Naive thymus-derived CD4-positive, alpha-beta T cell (primary cell): ENCODE data around the gene FBRS. TPM values are rescaled to one million over a fixed set of nuclear protein-coding genes. Genes with fewer than 3 reads are reported as not detected.

ENCODE experiments used
- ATAC-seq: fragments of 150-1000 bp; cut with Tn5 transposase; 2 replicates; pipeline ENCODE4 v1.10.0; 2021; ENCODE audit warnings: mild to moderate bottlenecking, moderate library complexity
- CTCF ChIA-PET: fragments of 350-600 bp; sonication (Branson Sonifier 250); formaldehyde crosslinking; loops from one replicate; lab custom pipeline; 2021; ENCODE audit warnings: antibody characterized with exemption; lab: Charles Lee
- POLR2A ChIA-PET: fragments of 350-600 bp; sonication (Branson Sonifier 250); formaldehyde crosslinking; loops from one replicate; lab custom pipeline; 2021; ENCODE audit warnings: antibody characterized with exemption, inconsistent platforms; lab: Charles Lee
- DNase-seq, 9 donors: peaks; one replicate each; pipeline versions ENCODE4 v3.0.0 to v3.0.0-alpha.2; 2020 to 2022; ENCODE audit warnings: mixed read lengths in 1 of 9
- H3K27ac ChIP-seq: one replicate; pipeline ENCODE4 v1.7.0; 2013; ENCODE audit warnings: mild to moderate bottlenecking, low read depth, low read length, moderate library complexity
- H3K27me3 ChIP-seq, 2 donors: one replicate each; pipeline ENCODE4 v1.7.0; 2013; ENCODE audit warnings: low read length in 2 of 2, mild to moderate bottlenecking in 2 of 2, moderate library complexity in 2 of 2; ENCODE audit not compliant: control insufficient read depth in 2 of 2, insufficient read depth in 2 of 2
- H3K36me3 ChIP-seq, 3 experiments: 1 replicate in 2 of 3; 2 replicates in 1 of 3; pipeline ENCODE4 v1.7.0; 2013; ENCODE audit warnings: low read length in 3 of 3, mild to moderate bottlenecking in 3 of 3, moderate library complexity in 1 of 3; ENCODE audit not compliant: insufficient read depth in 3 of 3, control insufficient read depth in 2 of 3
- H3K4me1 ChIP-seq, 2 donors: one replicate each; pipeline ENCODE4 v1.7.0; 2013; ENCODE audit warnings: low read length in 2 of 2, mild to moderate bottlenecking in 2 of 2, moderate library complexity in 1 of 2; ENCODE audit not compliant: control insufficient read depth in 2 of 2, insufficient read depth in 2 of 2
- H3K4me3 ChIP-seq: 2 replicates; pipeline ENCODE4 v1.7.0; 2013; ENCODE audit warnings: mild to moderate bottlenecking, low read length
- H3K9me3 ChIP-seq, 3 experiments: 1 replicate in 2 of 3; 2 replicates in 1 of 3; pipeline ENCODE4 v1.7.0; 2013; ENCODE audit warnings: low read length in 3 of 3; ENCODE audit not compliant: control insufficient read depth in 2 of 3
- H3K27ac Mint-ChIP-seq, 9 donors: one replicate each; pipeline ENCODE4 v1.8.0; 2020 to 2022; ENCODE audit warnings: mixed read lengths in 9 of 9, mild to moderate bottlenecking in 8 of 9, moderate library complexity in 5 of 9, inconsistent platforms in 2 of 9
- H3K27me3 Mint-ChIP-seq, 5 donors: one replicate each; pipeline ENCODE4 v1.8.0; 2021 to 2022; ENCODE audit warnings: mixed read lengths in 5 of 5, mild to moderate bottlenecking in 1 of 5
- H3K36me3 Mint-ChIP-seq, 5 donors: one replicate each; pipeline ENCODE4 v1.8.0; 2020 to 2022; ENCODE audit warnings: mixed read lengths in 5 of 5, mild to moderate bottlenecking in 3 of 5, inconsistent platforms in 1 of 5
- H3K4me1 Mint-ChIP-seq, 7 donors: one replicate each; pipeline ENCODE4 v1.8.0; 2020 to 2022; ENCODE audit warnings: mixed read lengths in 7 of 7, mild to moderate bottlenecking in 3 of 7, inconsistent platforms in 1 of 7
- H3K4me3 Mint-ChIP-seq, 10 donors: one replicate each; pipeline ENCODE4 v1.8.0; 2020 to 2022; ENCODE audit warnings: mild to moderate bottlenecking in 10 of 10, mixed read lengths in 10 of 10, moderate library complexity in 6 of 10, inconsistent platforms in 2 of 10
- H3K9me3 Mint-ChIP-seq, 11 donors: one replicate each; pipeline ENCODE4 v1.8.0; 2020 to 2022; ENCODE audit warnings: mixed read lengths in 11 of 11, mild to moderate bottlenecking in 4 of 11, inconsistent platforms in 1 of 11, moderate library complexity in 1 of 11
- intact Hi-C, 2 donors: fragments of 100-400 bp; cut with micrococcal nuclease; formaldehyde crosslinking; loops; one replicate each; pipeline ENCODE4 v1.15.1; 2023
- polyA plus RNA-seq, 2 donors: library from polyadenylated mRNA; unstranded; fragments of 300-500 nt; fragmentation: Illumina TruSeq; gene quantifications; one replicate each; pipeline ENCODE4 v1.2.3, GENCODE V29; 2021
- total RNA-seq, 6 experiments: library from RNA in 5 of 6; stranded (reverse) in 5 of 6; gene quantifications; 1 replicate in 5 of 6; 2 replicates in 1 of 6; pipeline ENCODE4 v1.2.3 and lab custom pipeline; 2021 to 2026

FBRS gene
- total and polyA plus RNA-seq, 7 experiments from 2014 or later: 2.6 to 174 (median 158) TPM

DNA sequence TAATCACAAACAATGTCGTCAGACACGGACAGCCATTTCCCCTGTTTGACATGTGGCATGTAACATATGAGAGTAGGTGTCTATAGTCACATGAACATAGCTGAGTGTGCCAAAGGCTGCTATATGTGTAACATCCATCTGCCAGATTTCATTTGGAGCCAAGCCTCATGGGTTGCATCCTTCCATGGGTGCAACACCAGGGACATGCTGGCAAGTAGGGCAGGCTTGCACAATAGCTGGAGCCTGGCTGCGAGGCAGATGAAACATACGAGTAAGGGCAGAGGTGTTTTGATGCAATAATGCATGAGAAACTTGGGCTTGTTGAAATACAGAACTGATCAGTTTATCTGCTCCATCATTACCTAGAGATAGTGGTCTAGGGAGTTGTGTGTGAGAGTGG, 39.0 kb upstream of the FBRS start:
- Mint-ChIP-seq H3K36me3 (no peaks in the 10 kb centered on the region), H3K4me1 (peaks cover 0 to 16% (median 0%) of the 10 kb centered on the region in 7 donors), H3K4me3 (no peak overlapping the region), H3K9me3 (no peaks in the 10 kb centered on the region), H3K27me3 (peaks cover 0 to 33% (median 0%) of the 10 kb centered on the region in 5 donors), H3K27ac (no peak overlapping the region)
- CTCF ChIA-PET: no interaction called here
- Histone ChIP-seq H3K27me3 (no peaks in the 10 kb centered on the region), H3K4me3 (no peak overlapping the region), H3K36me3 (no peaks in the 10 kb centered on the region), H3K9me3 (no peaks in the 10 kb centered on the region), H3K27ac (no peak overlapping the region), H3K4me1 (no peaks in the 10 kb centered on the region)
- POLR2A ChIA-PET: interaction anchor here (0.6 kb wide), 1 partner anchor 152 kb away, joined by 4 read pairs; no protein-coding TSS in a partner anchor
- intact Hi-C loops: no loop called here
- no peak for DNase-seq
- no peak for ATAC-seq

DNA sequence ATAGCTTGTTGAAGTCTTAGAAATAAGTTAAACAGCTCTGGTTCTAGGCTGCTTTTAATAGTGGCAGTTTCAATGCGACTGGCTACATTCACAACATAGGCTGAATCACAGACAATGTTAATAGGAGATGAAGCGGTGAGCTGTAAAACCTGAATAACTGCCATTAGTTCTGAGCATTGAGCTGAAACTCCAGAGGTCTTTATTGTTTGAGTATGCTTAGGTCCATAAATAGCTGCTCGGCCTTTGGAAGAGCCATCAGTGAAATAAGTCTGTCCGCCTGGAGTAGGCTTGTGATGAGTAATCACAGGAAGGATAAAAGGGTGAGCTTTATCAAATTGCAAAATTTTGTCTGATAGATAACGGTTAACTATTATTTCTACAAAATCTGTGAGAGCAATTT, 38.6 kb upstream of the FBRS start:
- no peaks in the 10 kb centered on the region for H3K36me3 Mint-ChIP-seq
- ATAC-seq: no peak
- no peak overlapping the region for H3K27ac Mint-ChIP-seq
- no peak for DNase-seq
- intact Hi-C loops: no loop called here
- ChIA-PET POLR2A (interaction anchor here (0.6 to 0.9 kb wide), 2 partner anchors 15 to 152 kb away, joined by 3 to 4 read pairs; no protein-coding TSS in a partner anchor), CTCF (no interaction called here)
- no peaks in the 10 kb centered on the region for H3K9me3 Mint-ChIP-seq
- H3K27me3 Mint-ChIP-seq: peaks cover 0 to 33% (median 0%) of the 10 kb centered on the region in 5 donors
- Histone ChIP-seq H3K4me3 (no peak overlapping the region), H3K9me3 (no peaks in the 10 kb centered on the region), H3K4me1 (no peaks in the 10 kb centered on the region), H3K27me3 (no peaks in the 10 kb centered on the region), H3K36me3 (no peaks in the 10 kb centered on the region), H3K27ac (no peak overlapping the region)
- peaks cover 0 to 16% (median 0%) of the 10 kb centered on the region in 7 donors for H3K4me1 Mint-ChIP-seq
- no peak overlapping the region for H3K4me3 Mint-ChIP-seq

DNA sequence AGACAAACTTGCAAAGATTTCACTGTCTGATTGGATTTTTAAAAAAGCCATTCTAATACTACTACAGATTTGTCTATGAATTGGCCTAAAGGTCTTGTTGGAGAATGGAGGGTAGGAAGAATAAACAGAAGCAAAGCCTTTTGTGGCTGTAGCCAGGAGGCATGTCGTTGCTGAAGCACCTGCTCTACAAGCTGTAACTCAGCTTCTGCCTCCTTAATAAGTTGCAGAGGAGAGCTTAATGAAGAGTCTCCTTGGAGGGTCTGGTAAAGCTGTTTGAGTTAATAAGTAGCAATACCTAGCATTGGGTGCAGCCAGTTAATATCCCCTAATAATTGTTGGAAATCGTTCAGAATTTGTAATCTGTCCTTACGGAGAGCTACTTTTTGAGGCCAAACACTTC, 38.1 kb upstream of the FBRS start:
- no peak overlapping the region for H3K4me3 Mint-ChIP-seq
- H3K27ac Mint-ChIP-seq: no peak overlapping the region
- Histone ChIP-seq H3K27me3 (no peaks in the 10 kb centered on the region), H3K36me3 (no peaks in the 10 kb centered on the region), H3K4me1 (no peaks in the 10 kb centered on the region), H3K9me3 (no peaks in the 10 kb centered on the region), H3K27ac (no peak overlapping the region), H3K4me3 (no peak overlapping the region)
- intact Hi-C loops: no loop called here
- ChIA-PET CTCF (interaction anchor here (0.7 kb wide), 1 partner anchor 9 kb away, joined by 3 read pairs; no protein-coding TSS in a partner anchor), POLR2A (interaction anchor here (0.9 to 1.2 kb wide), 2 partner anchors 8 to 16 kb away, joined by 3 read pairs; no protein-coding TSS in a partner anchor)
- peaks cover 0 to 16% (median 0%) of the 10 kb centered on the region in 7 donors for H3K4me1 Mint-ChIP-seq
- peaks cover 0 to 33% (median 0%) of the 10 kb centered on the region in 5 donors for H3K27me3 Mint-ChIP-seq
- H3K36me3 Mint-ChIP-seq: no peaks in the 10 kb centered on the region
- ATAC-seq: no peak
- no peaks in the 10 kb centered on the region for H3K9me3 Mint-ChIP-seq
- DNase-seq: no peak

DNA sequence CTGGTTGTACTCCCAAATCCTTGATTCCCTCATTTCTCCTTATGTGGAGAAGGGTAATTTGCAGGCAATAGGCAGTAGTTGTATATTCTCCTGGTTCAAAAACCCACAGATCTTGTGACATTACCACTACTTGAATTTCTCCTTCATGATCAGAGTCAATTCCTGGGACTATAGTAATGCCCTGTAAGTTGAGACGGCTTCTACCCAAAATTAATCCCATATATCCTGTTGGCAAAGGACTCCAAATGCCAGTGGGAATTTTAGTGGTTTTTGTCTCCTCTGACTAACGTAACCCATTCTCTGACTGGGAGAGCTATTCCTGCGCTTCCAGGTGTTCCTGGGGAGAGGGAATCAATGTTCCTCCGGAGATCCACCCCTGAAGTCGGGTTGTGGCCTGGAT, 36.5 kb upstream of the FBRS start:
- H3K27ac Mint-ChIP-seq: no peak overlapping the region

DNA sequence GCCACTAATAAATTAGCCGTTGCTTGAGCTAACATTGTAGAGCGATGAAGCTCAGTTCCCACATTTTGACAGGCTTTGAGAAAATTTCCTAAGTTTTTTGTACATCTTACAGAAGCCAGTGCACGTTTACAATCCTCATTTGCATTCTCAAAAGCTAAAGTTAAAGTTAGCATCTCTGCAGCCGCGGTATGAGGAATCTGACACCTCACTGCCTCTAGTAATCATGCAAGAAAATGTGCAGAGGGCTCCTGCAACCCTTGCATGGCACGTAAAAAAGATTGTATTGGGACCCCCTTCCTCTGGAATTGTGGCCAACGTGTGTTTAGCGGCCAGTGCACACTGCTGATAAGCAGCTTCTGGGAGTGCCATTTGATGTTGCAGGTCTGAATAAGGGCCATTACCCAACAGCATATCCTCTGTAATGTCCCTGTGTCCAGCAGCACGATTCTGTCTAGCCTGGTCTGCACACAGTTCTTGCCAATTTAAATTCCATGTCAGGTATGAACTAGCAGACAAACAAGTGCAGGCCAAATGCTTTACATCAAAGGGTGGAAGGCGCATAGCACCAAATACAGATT, 35.7 kb upstream of the FBRS start:
- Mint-ChIP-seq H3K4me3 (no peak overlapping the region), H3K27me3 (peaks cover 0 to 31% (median 0%) of the 10 kb centered on the region in 5 donors), H3K36me3 (no peaks in the 10 kb centered on the region), H3K9me3 (no peaks in the 10 kb centered on the region), H3K4me1 (peaks cover 0 to 12% (median 0%) of the 10 kb centered on the region in 7 donors), H3K27ac (no peak overlapping the region)
- no peak overlapping the region for H3K27ac ChIP-seq
- ATAC-seq (no peak), DNase-seq (no peak)
- intact Hi-C loops: no loop called here
- H3K9me3 ChIP-seq: no peaks in the 10 kb centered on the region
- ChIA-PET CTCF (no interaction called here), POLR2A (interaction anchor here (0.6 to 1.7 kb wide), 3 partner anchors 24 to 50 kb away, joined by 4 to 6 read pairs (median 5); no protein-coding TSS in a partner anchor)
- no peaks in the 10 kb centered on the region for H3K36me3 ChIP-seq
- no peaks in the 10 kb centered on the region for H3K27me3 ChIP-seq
- no peaks in the 10 kb centered on the region for H3K4me1 ChIP-seq
- no peak overlapping the region for H3K4me3 ChIP-seq

More for the DNA sequence above, 36.5 kb upstream of the FBRS start:
- H3K4me3 Mint-ChIP-seq: no peak overlapping the region
- no peaks in the 10 kb centered on the region for H3K36me3 Mint-ChIP-seq
- peaks cover 0 to 31% (median 0%) of the 10 kb centered on the region in 5 donors for H3K27me3 Mint-ChIP-seq
- Histone ChIP-seq H3K9me3 (no peaks in the 10 kb centered on the region), H3K27ac (no peak overlapping the region), H3K36me3 (no peaks in the 10 kb centered on the region), H3K27me3 (no peaks in the 10 kb centered on the region), H3K4me1 (no peaks in the 10 kb centered on the region), H3K4me3 (no peak overlapping the region)
- POLR2A ChIA-PET: interaction anchor here (1.2 to 1.7 kb wide), 2 partner anchors 23 to 51 kb away, joined by 5 to 6 read pairs; no protein-coding TSS in a partner anchor
- no peaks in the 10 kb centered on the region for H3K9me3 Mint-ChIP-seq
- DNase-seq (no peak), ATAC-seq (no peak)
- peaks cover 0 to 12% (median 0%) of the 10 kb centered on the region in 7 donors for H3K4me1 Mint-ChIP-seq
- intact Hi-C loops: no loop called here
- CTCF ChIA-PET: interaction anchor here (0.9 to 1.0 kb wide), 2 partner anchors 13 to 32 kb away, joined by 3 read pairs; no protein-coding TSS in a partner anchor

DNA sequence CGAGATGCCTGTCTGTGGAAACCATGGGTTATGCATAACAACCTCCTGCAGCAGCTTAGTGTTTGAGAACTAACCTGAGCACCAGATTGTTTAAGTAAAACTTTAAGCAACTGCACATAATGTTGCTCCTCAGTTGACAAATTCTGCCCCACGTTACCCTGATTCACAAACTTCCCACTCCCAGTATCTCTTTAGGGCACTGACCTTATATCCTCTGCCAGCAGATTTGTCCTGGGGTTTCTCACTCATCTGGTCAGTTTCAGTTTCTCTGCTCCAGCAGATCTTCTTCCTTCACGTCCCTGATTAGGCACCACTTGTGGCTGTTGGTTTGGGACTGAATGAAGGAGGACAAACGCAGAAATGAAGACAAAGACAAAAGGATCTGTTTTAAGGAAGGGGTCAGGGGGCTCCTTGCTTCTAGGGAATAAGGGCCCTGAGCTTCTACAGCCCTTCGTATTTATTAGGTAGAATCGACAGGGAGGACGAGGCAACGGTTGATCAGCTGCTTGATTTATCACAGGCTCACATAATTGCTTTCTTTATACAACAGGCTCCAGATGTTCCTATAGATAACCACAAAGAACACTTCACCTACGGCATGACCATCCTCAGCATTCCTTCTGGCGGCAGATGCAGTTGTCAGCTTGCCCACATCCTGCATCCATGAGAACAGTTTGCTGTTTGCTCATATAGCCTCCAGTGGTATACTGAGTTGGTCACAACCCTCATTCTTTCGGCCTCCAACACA, 34.5 kb upstream of the FBRS start:
- no peaks in the 10 kb centered on the region for H3K9me3 Mint-ChIP-seq
- CTCF ChIA-PET: no interaction called here
- peaks cover 2 to 11% (median 3%) of the 10 kb centered on the region in 7 donors for H3K4me1 Mint-ChIP-seq
- no peak overlapping the region for H3K4me3 Mint-ChIP-seq
- Histone ChIP-seq H3K9me3 (no peaks in the 10 kb centered on the region), H3K27ac (no peak overlapping the region), H3K36me3 (no peaks in the 10 kb centered on the region), H3K4me1 (no peaks in the 10 kb centered on the region), H3K27me3 (no peaks in the 10 kb centered on the region), H3K4me3 (no peak overlapping the region)
- peak overlapping the region in 1 of 9 donors; percentile 41 for H3K27ac Mint-ChIP-seq
- intact Hi-C loops: no loop called here
- ATAC-seq (no peak), DNase-seq (no peak)
- no peaks in the 10 kb centered on the region for H3K36me3 Mint-ChIP-seq
- POLR2A ChIA-PET: interaction anchor here (1.7 kb wide), 1 partner anchor 25 kb away, joined by 5 read pairs; no protein-coding TSS in a partner anchor
- peaks cover 0 to 30% (median 0%) of the 10 kb centered on the region in 5 donors for H3K27me3 Mint-ChIP-seq
